Measurements from ENCODE around the gene PRSS48.
"Not testable (repeated sequence)": the region's sequence is repeated elsewhere in the genome, so short reads cannot be mapped to it uniquely, and the experiment has no call there.

DNA sequence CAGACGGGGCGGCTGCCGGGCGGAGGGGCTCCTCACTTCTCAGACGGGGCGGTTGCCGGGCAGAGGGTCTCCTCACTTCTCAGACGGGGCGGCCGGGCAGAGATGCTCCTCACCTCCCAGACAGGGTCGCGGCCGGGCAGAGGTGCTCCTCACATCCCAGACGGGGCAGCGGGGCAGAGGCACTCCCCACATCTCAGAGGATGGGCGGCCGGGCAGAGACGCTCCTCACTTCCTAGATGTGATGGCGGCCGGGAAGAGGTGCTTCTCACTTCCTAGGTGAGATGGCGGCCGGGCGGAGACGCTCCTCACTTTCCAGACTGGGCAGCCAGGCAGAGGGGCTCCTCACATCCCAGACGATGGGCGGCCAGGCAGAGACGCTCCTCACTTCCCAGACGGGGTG, 21.7 kb upstream of the PRSS48 start:
- not testable (repeated sequence) for TF ChIP-seq POLR2AphosphoS5 (IDR thresholded peaks at IDR 0.05; ENCODE audit: borderline replicate concordance, low read depth, low read length); EZH2 (IDR thresholded peaks at IDR 0.05); FOXP2 (optimal IDR thresholded peaks at IDR 0.05; ENCODE audit: control extremely low read depth, extremely low read length, insufficient read depth)

All from SK-N-MC (cell line).